LNCAP (cell line): ENCODE data around the gene SLC15A5.

ENCODE experiments used
- CTCF ChIP-seq: fragments of 450-650 bp; IDR thresholded peaks from 2 replicates; pipeline ENCODE4 v1.5.1; 2017; ENCODE audit warnings: mild to moderate bottlenecking

The SLC15A5 gene

GRCh38 chr12:16218234-16218633, 59.3 kb downstream of the SLC15A5 start:
- no peak for TF ChIP-seq CTCF

GRCh38 chr12:16211731-16212130, 65.8 kb downstream of the SLC15A5 start:
- no peak for TF ChIP-seq CTCF

- TF ChIP-seq CTCF: no peak
Observed at GRCh38 chr12:16198884-16199283, 78.6 kb downstream of the SLC15A5 start.

DNA sequence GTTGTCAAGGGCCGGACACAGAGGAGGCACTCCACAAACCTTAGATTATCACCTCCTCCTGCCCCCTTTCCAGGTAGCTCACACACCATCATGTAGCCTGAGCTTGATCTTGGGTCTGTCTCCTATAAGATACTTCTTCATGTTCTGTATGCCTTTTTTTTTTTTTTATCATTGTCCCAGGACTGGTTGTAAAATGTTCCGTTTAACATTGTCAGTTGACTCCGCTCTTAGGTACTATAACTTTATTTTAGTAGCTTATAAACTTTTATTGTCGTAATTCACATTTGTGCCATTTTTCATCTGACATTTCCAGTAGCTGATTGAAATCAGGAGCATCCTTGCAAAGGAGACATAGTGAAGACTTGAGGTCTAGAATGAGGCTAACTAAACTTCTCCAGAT, 79.9 kb downstream of the SLC15A5 start:
- TF ChIP-seq CTCF: no peak

DNA sequence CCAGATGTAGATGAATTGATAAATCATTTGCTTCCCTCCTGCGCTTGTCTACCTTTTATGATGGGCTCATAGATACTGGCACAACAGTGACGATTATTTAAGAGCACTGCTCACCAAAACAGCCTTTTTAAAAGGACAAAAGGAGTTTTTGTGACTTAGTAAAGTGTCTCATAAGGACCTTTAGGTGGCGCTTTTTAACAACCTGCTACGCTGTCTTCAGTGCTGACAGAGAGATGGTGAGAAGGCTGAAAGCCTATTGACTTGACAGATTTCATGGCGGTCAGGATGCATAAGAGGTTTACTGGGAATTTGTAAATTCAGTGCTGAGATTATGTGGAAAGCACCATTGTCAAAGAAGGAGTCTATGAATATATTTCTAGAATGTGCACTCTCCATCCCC, 87.6 kb downstream of the SLC15A5 start:
- TF ChIP-seq CTCF: peak; percentile 44; the same call in 1 of the 2 replicates

- no peak for TF ChIP-seq CTCF
Observed at GRCh38 chr12:16187660-16188059, 89.8 kb downstream of the SLC15A5 start.

GRCh38 chr12:16184681-16185080, 92.8 kb downstream of the SLC15A5 start:
- no peak for TF ChIP-seq CTCF

GRCh38 chr12:16183541-16183940, 93.9 kb downstream of the SLC15A5 start:
- no peak for TF ChIP-seq CTCF
